ENCODE data around the gene EIF2S3B.

Gene EIF2S3B

DNA sequence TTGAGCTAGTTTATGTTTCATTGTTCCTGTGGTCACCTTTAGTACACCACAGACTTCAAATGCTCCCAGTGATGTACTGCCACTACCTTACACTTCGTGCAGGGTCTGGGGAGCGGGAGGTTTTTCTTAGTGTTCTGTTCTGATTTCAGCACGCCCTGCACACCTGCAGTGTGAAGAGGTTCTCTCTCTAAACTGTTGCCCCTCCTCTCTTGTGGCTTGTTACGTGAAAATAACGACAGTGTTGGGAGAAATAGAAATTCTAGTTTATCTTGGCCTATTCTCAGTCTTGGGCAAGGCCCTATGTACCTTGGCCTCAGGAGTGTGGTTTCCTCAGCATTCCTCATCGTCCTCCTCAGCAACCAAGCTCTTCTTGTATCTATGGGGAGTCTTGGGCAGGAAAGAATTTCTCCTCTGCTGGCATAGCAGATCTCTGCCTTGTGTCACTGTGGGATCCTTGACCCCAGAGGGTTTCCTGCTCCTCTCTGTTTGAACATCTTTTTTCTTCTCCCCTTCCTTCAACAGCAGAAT, 48.6 kb downstream of the EIF2S3B start:
- DNase-seq (ENCODE audit: low read depth), result no peak

DNA sequence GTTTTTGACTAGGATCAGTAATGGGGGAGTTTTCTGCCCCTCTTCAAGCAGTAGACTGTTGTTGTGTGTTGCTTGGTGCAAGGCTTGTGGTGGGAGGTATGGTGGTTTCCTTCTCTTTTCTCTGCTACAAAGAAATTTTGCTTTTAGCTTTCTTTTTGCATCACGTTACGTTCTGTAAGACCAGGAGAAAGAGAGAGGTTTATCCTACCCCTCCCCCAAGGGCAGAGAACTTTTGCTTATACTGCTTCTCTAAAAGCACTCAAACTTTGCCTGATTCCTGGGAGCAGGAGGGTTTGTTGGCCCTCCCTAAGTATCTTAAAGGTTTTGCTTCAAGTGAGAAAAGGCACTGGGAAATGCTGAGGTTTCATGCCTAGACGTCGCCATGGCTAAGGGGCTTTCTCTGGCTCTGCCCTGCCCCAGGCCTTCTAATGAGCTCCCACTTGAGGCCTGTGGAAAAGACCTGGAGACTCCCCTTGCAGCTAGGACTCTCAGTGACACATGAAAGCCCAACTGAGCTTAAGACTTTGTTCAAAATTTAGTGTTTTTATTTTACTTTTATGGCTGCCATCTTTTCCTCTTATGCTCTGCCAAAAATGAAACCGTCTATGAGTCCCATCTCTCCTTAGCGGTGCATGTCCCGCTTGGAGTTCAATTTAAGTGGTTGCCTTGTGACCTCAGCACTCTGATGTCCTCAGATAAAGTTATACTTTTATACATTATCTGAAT, 49.2 kb downstream of the EIF2S3B start:
- DNase-seq (ENCODE audit: low read depth), result no peak

DNA sequence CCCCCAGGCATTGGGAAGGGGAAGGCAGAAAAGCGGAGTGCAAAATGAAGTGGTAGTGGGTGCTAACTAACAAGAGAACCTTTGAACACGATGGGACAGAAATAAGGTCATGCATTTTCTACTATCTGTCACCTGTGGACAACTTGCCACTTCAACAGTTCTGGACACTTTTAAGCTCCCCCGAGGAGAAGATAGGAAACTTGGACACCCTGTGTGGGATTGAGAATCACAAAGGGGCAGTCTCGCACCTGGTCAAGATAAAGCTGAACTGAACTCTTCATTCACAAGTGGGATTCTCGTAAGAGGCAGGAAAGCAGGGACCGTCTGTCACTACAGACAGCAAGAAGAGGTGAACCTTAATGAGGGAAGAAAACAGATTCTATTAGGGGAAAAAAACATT, 51.6 kb downstream of the EIF2S3B start:
- no peak for DNase-seq (ENCODE audit: low read depth)

DNA sequence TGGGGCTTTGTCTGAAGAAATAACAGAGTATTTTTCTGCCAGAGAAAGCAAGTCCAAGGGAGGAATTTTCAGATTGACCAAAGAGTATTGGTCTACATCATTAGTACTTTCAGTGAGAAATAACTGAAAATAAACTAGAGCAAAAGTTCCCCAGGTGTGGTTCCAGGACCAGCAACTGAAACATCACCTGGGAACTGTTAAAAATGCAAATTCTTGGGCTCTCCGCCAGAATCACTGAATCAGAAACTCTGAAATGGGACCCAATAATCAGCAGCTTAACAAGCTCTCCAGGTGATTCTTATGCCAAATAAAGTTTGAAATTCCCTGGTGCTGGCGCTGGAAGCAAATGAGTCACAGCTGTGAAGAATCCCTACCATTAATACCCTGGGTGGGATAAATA, 52.1 kb downstream of the EIF2S3B start:
- no peak for DNase-seq (ENCODE audit: low read depth)
